Smooth muscle cell of the brain vasculature (primary cell): Measurements from ENCODE around the gene ACSL4.
"Not testable (repeated sequence)": the region's sequence is repeated elsewhere in the genome, so short reads cannot be mapped to it uniquely, and the experiment has no call there.

ENCODE experiments used
- DNase-seq: peaks from one replicate; pipeline ENCODE4 v3.0.0-alpha.2; 2012; ENCODE audit warnings: low read depth, low spot score

Gene ACSL4

GRCh38 chrX:109672239-109672638 lies 60.8 kb downstream of the ACSL4 start:
- no peak for DNase-seq

GRCh38 chrX:109671170-109671569 lies 61.9 kb downstream of the ACSL4 start:
- DNase-seq, result not testable (repeated sequence)

GRCh38 chrX:109667986-109668385 lies 65.1 kb downstream of the ACSL4 start:
- DNase-seq, result no peak

- DNase-seq, result peak; percentile 12
Observed at GRCh38 chrX:109660435-109661143, 72.5 kb downstream of the ACSL4 start.

- DNase-seq, result no peak
Observed at GRCh38 chrX:109658391-109658790, 74.7 kb downstream of the ACSL4 start.

GRCh38 chrX:109657364-109657763 lies 75.7 kb downstream of the ACSL4 start:
- DNase-seq, result not testable (repeated sequence)

- no peak for DNase-seq
Observed at GRCh38 chrX:109656774-109657173, 76.3 kb downstream of the ACSL4 start.

- no peak for DNase-seq
Observed at GRCh38 chrX:109655502-109656201, 77.4 kb downstream of the ACSL4 start.

- DNase-seq, result no peak
Observed at GRCh38 chrX:109654516-109655109, 78.4 kb downstream of the ACSL4 start.

- DNase-seq, result not testable (repeated sequence)
Observed at GRCh38 chrX:109644671-109645070, 88.4 kb downstream of the ACSL4 start.

GRCh38 chrX:109643687-109644086 lies 89.4 kb downstream of the ACSL4 start:
- no peak for DNase-seq

GRCh38 chrX:109638158-109638557 lies 94.9 kb downstream of the ACSL4 start:
- no peak for DNase-seq

GRCh38 chrX:109637477-109637876 lies 95.6 kb downstream of the ACSL4 start:
- not testable (repeated sequence) for DNase-seq

GRCh38 chrX:109635146-109635545 lies 97.9 kb downstream of the ACSL4 start:
- DNase-seq, result no peak

- no peak for DNase-seq
Observed at GRCh38 chrX:109632906-109633504, 100.1 kb downstream of the ACSL4 start.

GRCh38 chrX:109629310-109629709 lies 103.7 kb downstream of the ACSL4 start:
- no peak for DNase-seq

GRCh38 chrX:109626637-109627036 lies 106.4 kb downstream of the ACSL4 start:
- no peak for DNase-seq

GRCh38 chrX:109624641-109625616 lies 108.1 kb downstream of the ACSL4 start, which contains the start of gene KCNE5:
TSS of gene KCNE5 (minus strand) at chrX:109625172. CDS start at chrX:109625020, 152 bp downstream.
- DNase-seq, result no peak

GRCh38 chrX:109623997-109624396 lies 109.1 kb downstream of the ACSL4 start:
- no peak for DNase-seq

GRCh38 chrX:109622270-109622669 lies 110.8 kb downstream of the ACSL4 start:
- no peak for DNase-seq

GRCh38 chrX:109619771-109620170 lies 113.3 kb downstream of the ACSL4 start:
- DNase-seq, result no peak
